Subcutaneous adipose tissue (tissue), 4 donors: ENCODE measurements around the gene AMBRA1. TPM values are rescaled to one million over a fixed set of nuclear protein-coding genes. Genes with fewer than 3 reads are reported as not detected.

Experiments used
- CTCF ChIP-seq: fragments of 450-650 bp; IDR thresholded peaks from one replicate; pipeline ENCODE4 v1.5.1; 2016; ENCODE audit warnings: low read depth, mild to moderate bottlenecking, control low read depth, antibody characterized with exemption, moderate library complexity
- total RNA-seq, 4 donors: library from RNA; depleted of rRNA; stranded (reverse); fragments of >200 nt; gene quantifications; one replicate each; pipeline ENCODE4 v1.1.0, GENCODE V29; 2016

Gene AMBRA1
- total RNA-seq, 4 donors from 2014 or later, result 17.1 to 39.4 (median 23.5) TPM

DNA sequence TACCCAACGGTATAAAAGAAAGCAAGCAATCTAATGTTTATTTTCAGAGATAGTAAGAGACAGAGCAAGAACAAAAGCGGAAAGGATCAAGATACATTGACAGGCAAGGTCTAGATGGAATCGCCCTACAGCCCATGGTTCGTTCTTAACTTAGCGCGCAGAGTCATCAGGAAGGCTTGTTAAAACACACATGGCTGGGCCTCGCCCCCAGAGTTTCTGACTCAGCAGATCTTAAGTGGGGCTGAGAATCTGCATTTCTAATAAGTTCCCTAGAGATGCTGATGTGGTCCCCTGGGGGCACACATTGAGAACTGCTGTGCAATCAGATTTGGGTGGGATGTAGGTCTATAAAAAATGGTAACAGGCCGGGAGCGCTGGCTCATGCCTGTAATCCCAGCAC is 166.5 kb downstream of the AMBRA1 start:
- no peak for TF ChIP-seq CTCF

- TF ChIP-seq CTCF, result no peak
Observed at GRCh38 chr11:46426233-46426991, 167.4 kb downstream of the AMBRA1 start.

DNA sequence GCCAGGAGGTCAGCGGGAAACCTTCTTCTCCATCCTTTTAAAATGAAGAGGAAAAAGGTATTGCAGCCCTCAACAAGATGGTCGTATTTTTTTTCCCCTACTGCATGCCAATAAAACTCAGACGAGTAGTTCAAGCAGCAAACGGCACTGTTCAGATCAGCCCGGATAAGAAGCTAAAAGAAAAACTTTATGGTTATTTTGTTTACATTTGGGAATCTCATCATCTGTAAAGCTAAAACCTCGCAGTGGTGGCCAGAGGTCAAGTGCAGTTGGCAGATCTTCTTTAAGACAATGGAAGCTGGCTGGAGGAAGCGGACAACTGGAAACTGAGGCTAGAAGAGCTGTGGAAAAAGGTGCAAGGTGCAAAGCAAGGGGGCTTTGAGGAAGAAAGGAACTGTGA is 171.2 kb downstream of the AMBRA1 start:
- TF ChIP-seq CTCF, result no peak

GRCh38 chr11:46421257-46421880 is 172.5 kb downstream of the AMBRA1 start:
- TF ChIP-seq CTCF, result no peak

GRCh38 chr11:46420513-46420912 is 173.3 kb downstream of the AMBRA1 start:
- no peak for TF ChIP-seq CTCF

GRCh38 chr11:46418751-46419150 is 175.1 kb downstream of the AMBRA1 start:
- TF ChIP-seq CTCF, result no peak

DNA sequence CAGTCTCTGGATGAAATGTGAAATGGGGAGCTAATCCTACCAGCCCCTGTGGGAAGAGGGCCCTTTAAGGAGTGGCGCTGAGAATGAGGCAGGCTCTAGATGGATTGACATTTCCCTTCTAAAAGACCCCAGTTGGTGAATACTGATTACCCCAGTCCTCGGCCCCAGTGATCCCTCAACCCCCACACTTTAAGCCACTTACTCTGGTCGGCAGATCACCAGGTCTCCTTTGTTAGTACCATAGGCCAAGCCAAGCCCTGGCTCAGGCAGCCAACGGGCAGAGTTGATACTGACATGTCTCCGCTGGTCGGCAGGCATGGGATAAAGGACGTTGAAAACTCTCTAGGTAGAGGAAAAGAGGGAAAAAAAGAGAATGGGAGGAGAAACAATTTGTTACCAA is 176.1 kb downstream of the AMBRA1 start:
- TF ChIP-seq CTCF, result no peak
